ENCODE measurements around the gene ATXN1.

DNA sequence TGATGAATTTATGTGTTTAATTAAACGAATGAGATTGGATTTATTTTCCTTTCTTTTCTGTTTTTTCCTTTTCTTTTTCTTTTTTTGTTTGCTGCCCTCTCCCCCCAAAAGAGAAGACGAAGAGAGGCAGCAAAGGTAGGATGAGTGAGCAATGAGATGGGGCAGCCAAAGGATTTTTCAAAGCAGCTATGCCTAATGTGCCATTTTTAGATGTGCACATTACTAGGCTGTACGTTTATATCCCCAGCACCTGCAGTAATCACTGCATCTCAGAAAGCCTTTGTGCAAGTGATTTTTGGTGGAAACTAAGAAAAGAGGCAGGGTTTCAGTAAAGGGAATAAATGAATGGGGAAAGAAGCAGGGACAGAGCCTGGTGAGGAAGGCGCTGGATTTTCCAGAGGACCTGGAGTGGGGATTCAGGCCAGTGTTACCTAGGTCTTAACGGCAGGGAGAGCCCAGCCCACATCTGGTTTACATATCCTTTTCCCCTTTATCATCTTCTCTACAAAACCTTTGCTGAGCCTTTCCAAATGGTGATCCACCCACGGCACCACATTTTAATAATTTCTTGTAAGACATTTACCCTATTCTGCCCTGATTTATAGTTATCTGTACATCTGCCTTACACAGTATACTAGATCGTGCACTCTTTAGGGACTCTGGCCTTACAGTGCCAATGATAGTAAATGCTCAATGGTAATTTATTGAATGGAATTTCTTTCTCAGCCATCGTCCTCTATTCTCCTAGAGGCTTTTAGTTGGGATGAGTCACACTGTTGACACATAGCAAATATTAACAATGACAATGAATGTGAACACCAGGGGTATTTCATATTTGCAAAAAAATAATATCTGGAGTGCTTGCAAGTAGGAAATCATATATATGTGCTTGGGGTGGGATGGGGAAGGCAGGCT, 38.3 kb upstream of the ATXN1 start:
- TF ChIP-seq, protein P1, sequence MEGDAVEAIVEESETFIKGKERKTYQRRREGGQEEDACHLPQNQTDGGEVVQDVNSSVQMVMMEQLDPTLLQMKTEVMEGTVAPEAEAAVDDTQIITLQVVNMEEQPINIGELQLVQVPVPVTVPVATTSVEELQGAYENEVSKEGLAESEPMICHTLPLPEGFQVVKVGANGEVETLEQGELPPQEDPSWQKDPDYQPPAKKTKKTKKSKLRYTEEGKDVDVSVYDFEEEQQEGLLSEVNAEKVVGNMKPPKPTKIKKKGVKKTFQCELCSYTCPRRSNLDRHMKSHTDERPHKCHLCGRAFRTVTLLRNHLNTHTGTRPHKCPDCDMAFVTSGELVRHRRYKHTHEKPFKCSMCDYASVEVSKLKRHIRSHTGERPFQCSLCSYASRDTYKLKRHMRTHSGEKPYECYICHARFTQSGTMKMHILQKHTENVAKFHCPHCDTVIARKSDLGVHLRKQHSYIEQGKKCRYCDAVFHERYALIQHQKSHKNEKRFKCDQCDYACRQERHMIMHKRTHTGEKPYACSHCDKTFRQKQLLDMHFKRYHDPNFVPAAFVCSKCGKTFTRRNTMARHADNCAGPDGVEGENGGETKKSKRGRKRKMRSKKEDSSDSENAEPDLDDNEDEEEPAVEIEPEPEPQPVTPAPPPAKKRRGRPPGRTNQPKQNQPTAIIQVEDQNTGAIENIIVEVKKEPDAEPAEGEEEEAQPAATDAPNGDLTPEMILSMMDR (conservative IDR thresholded peaks at IDR 0.05; ENCODE audit: low read depth, low read length) = no peak
- no peak for TF ChIP-seq EZH2 (IDR thresholded peaks at IDR 0.05; ENCODE audit: borderline replicate concordance, low read depth, low read length, poor library complexity, severe bottlenecking)
